Transverse colon (tissue), 4 donors: Measurements from ENCODE around the gene KTN1. TPM values are rescaled to one million over a fixed set of nuclear protein-coding genes. Genes with fewer than 3 reads are reported as not detected.

Experiments used
- DNase-seq: peaks from one replicate; pipeline ENCODE4 v3.0.0-alpha.2; 2019
- H3K27ac ChIP-seq, 4 donors: fragments of 200-600 bp; sonication (generic); 2 replicates each; pipeline ENCODE4 v1.5.1; 2016 to 2018; ENCODE audit warnings: inconsistent platforms in 4 of 4
- H3K27me3 ChIP-seq: fragments of 200-600 bp; sonication (generic); 2 replicates; pipeline ENCODE4 v1.5.1; 2017; ENCODE audit warnings: inconsistent platforms
- H3K36me3 ChIP-seq, 4 donors: fragments of 200-600 bp; sonication (generic); 2 replicates each; pipeline ENCODE4 v1.5.1; 2017 to 2019; ENCODE audit warnings: inconsistent platforms in 4 of 4
- H3K4me1 ChIP-seq, 4 donors: fragments of 200-600 bp; sonication (generic); 2 replicates each; pipeline ENCODE4 v1.5.1; 2017 to 2020; ENCODE audit warnings: inconsistent platforms in 4 of 4
- H3K4me3 ChIP-seq, 4 donors: fragments of 200-600 bp; sonication (generic); 1 replicate in 1 of 4; 2 replicates in 3 of 4; pipeline versions ENCODE4 v1.5.1 to v1.6.1; 2017 to 2019; ENCODE audit warnings: inconsistent platforms in 4 of 4
- H3K9me3 ChIP-seq, 2 donors: fragments of 200-600 bp; sonication (generic); 2 replicates each; pipeline ENCODE4 v1.5.1; 2017 to 2019; ENCODE audit warnings: inconsistent platforms in 2 of 2
- CTCF ChIP-seq, 5 experiments: fragments of 200-600 bp in 3 of 5; fragments of 450-650 bp in 2 of 5; sonication (generic) in 3 of 5; IDR thresholded peaks; 1 replicate in 2 of 5; 2 replicates in 3 of 5; pipeline ENCODE4 v1.5.1; 2016 to 2017; ENCODE audit warnings: antibody characterized with exemption in 5 of 5, inconsistent platforms in 3 of 5, mild to moderate bottlenecking in 2 of 5, moderate library complexity in 1 of 5
- EP300 ChIP-seq: sonication (generic); formaldehyde crosslinking; IDR thresholded peaks from one replicate; pipeline ENCODE4 v1.6.1; 2017; ENCODE audit warnings: antibody characterized with exemption, low read depth
- POLR2A ChIP-seq: fragments of 450-650 bp; IDR thresholded peaks from one replicate; pipeline ENCODE4 v1.6.1; 2016; ENCODE audit warnings: antibody characterized with exemption, mild to moderate bottlenecking, moderate library complexity
- POLR2AphosphoS5 ChIP-seq, 3 donors: sonication (generic); formaldehyde crosslinking; IDR thresholded peaks; one replicate each; pipeline ENCODE4 v1.6.1; 2016; ENCODE audit warnings: antibody characterized with exemption in 3 of 3
- WGBS, 2 donors: methylation state at CpG; one replicate each; pipeline ENCODE4 v1.1.5; 2018; ENCODE audit warnings: low coverage in 1 of 2; 5-methylcytosine and 5-hydroxymethylcytosine counted together
- in situ Hi-C, 4 donors: fragments of 200-750 bp; cut with MboI; loops; one replicate each; pipeline versions ENCODE4 v1.15.0 to v1.15.1; 2017; ENCODE audit warnings: low sequenced_read_pairs in 3 of 4, low pct_ligation_motif_present in 1 of 4, low pct_unique_long_range_greater_than_20kb in 1 of 4
- intact Hi-C: fragments of 100-400 bp; cut with DNase I; formaldehyde crosslinking; loops from one replicate; pipeline ENCODE4 v1.15.1; 2023; ENCODE audit warnings: low total_unique reads
- total RNA-seq, 4 donors: library from RNA; depleted of rRNA; stranded (reverse); fragments of >200 nt; gene quantifications; one replicate each; pipeline ENCODE4 v1.1.0, GENCODE V29; 2016

KTN1 gene
- total RNA-seq, 4 donors from 2014 or later, result 101 to 279 (median 129) TPM

DNA sequence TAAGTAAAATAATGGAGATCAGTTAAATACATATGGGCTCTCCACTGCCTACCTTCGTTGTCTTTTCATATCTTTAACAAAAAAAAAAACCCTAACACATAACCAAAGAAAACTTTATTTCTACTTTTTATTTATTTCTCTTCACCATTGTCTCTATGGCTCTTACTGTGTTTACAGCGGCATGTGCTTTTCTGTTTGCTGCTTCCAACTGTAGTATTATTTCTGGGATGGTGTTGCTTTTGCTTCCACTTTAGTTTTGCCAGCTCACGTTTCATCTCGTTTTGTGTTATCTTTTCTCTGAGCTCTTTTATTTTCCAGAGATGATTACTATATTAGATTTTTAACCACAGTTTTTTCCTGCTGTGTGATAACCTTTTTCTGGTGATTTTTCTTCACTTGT lies 46.1 kb downstream of the KTN1 start:
- Histone ChIP-seq H3K4me3 (no peak overlapping the region), H3K4me1 (no peaks in the 10 kb centered on the region), H3K36me3 (peaks cover 0 to 46% (median 21%) of the 10 kb centered on the region in 4 donors), H3K9me3 (no peaks in the 10 kb centered on the region), H3K27ac (no peak overlapping the region), H3K27me3 (no peaks in the 10 kb centered on the region)
- TF ChIP-seq POLR2AphosphoS5 (IDR thresholded peaks at IDR 0.05), result no peak
- TF ChIP-seq POLR2A, result no peak
- TF ChIP-seq CTCF (IDR thresholded peaks at IDR 0.05), result no peak
- TF ChIP-seq EP300, result no peak
- intact Hi-C loops (no loop called here), in situ Hi-C loops (no loop called here)
- DNase-seq, result no peak
- WGBS, 2 donors, result 82 to 100% methylated on average over 2 to 4 of the region's 4 CpGs

DNA sequence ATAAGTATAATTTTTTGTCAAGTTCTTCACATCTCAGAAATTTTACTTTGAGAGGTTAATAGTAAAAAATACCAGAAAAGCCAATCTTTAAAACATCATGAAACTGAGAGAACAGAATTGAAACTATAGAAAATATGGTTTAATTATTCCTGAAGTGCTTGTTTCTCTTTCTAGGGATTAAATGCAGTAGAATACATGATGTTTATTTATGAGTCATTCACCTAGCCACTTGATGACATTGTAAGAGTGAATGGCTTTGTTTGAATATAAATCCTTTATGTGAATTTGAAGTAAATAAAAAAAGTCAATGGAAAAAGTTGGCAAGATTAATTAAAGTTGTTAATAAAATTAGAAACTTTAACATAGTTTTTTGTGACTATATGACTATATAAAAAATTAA lies 48.4 kb downstream of the KTN1 start:
- intact Hi-C loops, result no loop called here
- no peaks in the 10 kb centered on the region for H3K4me1 ChIP-seq
- H3K4me3 ChIP-seq, result no peak overlapping the region
- peaks cover 0 to 55% (median 15%) of the 10 kb centered on the region in 4 donors for H3K36me3 ChIP-seq
- H3K27me3 ChIP-seq, result no peaks in the 10 kb centered on the region
- in situ Hi-C loops, result no loop called here
- DNase-seq, result no peak
- no peaks in the 10 kb centered on the region for H3K9me3 ChIP-seq
- TF ChIP-seq POLR2A (no peak), CTCF (IDR thresholded peaks at IDR 0.05) (no peak), POLR2AphosphoS5 (IDR thresholded peaks at IDR 0.05) (no peak), EP300 (no peak)
- no peak overlapping the region for H3K27ac ChIP-seq

DNA sequence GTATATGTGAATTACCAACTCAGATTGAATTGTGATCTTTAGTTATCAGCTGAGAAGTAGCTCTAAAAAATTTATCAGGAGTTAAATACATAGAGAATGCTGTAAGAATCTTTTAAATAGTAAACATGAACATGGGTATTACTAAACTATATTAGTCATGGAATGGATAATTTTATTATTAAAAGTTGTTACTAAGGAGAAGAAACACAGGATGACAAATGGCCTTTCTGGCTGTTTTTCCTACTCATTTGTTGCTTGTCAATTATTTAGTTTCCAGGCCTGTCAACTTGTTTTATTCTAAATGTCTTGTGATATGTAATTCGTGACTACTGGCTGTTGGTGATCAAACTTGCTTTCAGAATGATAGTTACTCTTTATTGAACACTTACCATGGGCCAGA lies 58.7 kb downstream of the KTN1 start:
- Histone ChIP-seq H3K27me3 (no peaks in the 10 kb centered on the region), H3K4me3 (no peak overlapping the region), H3K9me3 (no peaks in the 10 kb centered on the region), H3K27ac (no peak overlapping the region), H3K36me3 (peaks cover 0 to 70% (median 30%) of the 10 kb centered on the region in 4 donors), H3K4me1 (no peaks in the 10 kb centered on the region)
- no peak for DNase-seq
- intact Hi-C loops, result no loop called here
- 69 to 88% methylated on average over 1 of the region's 1 CpG for WGBS, 2 donors
- TF ChIP-seq EP300 (no peak), POLR2A (no peak), CTCF (IDR thresholded peaks at IDR 0.05) (no peak), POLR2AphosphoS5 (IDR thresholded peaks at IDR 0.05) (no peak)
- in situ Hi-C loops, result no loop called here

DNA sequence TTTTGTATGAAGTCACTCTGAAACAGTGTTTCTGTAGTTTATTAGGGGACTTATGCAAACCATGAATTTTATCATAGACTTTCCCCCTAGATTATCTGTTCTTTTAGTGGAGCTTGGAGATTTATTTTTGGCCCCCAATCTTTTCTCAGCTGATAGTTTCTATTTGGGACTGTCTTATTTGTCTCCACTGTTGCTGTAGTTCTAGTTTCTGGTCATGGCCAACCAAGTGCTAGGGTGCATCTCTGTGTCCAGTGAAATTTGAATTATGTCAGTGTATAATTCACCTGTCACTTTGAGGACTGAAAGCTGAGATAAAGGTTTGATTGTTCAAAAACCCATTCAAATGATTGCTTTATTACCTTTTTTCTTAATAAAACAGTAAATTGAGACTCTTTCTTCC lies 61.3 kb downstream of the KTN1 start:
- Histone ChIP-seq H3K27me3 (no peaks in the 10 kb centered on the region), H3K9me3 (no peaks in the 10 kb centered on the region), H3K27ac (no peak overlapping the region), H3K36me3 (peaks cover 0 to 51% (median 23%) of the 10 kb centered on the region in 4 donors), H3K4me1 (no peaks in the 10 kb centered on the region), H3K4me3 (no peak overlapping the region)
- intact Hi-C loops, result no loop called here
- in situ Hi-C loops, result no loop called here
- no peak for DNase-seq
- TF ChIP-seq POLR2A (no peak), EP300 (no peak), CTCF (IDR thresholded peaks at IDR 0.05) (no peak), POLR2AphosphoS5 (IDR thresholded peaks at IDR 0.05) (no peak)
